NOMO-1 treated with dmso at 0.1 percent for 144 hours (cell line): ENCODE measurements around the gene CDK3.
"Not testable (repeated sequence)": the region's sequence is repeated elsewhere in the genome, so short reads cannot be mapped to it uniquely, and the experiment has no call there.

Experiments used
- DNase-seq: peaks from one replicate; lab custom pipeline; 2025; ENCODE audit not compliant: unreplicated experiment; lab: John Stamatoyannopoulos, UW

CDK3 gene

DNA sequence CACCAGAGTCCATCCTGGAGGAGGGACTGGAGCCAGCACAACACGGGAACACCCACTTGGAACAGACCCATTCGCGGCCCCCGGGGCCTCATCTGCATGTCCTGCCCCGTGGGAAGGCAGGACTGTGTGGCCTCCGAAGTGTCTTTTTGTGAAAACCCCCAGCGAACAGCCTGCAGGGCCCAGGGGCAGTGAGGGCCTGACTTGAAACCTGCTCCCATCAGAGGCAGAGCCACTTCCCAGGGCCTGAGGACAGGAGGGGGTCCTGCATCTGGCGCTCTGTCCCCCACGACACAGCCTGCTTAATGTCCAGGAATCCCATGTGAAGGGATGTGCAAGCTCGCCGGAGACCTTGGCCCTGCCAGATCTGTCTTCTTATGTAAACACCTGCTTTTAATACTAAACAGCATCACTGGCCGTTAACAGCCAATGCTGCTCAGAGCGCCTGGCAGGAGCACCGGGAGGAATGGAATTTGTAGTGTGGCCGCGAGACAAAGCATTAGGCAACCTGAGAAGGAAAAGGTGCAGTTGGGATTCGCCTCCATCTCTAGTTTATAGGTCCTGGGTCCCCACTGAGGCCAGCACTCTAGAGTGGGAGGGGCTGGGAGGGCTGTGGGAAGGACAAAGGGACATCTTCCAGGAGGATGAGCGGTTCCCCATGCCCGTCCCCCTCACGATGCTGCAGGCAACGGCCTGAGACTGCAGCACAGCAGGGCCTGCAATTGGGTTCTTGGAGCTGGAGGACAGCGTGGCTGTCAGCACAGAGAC, 36.0 kb downstream of the CDK3 start:
- DNase-seq, result no peak

DNA sequence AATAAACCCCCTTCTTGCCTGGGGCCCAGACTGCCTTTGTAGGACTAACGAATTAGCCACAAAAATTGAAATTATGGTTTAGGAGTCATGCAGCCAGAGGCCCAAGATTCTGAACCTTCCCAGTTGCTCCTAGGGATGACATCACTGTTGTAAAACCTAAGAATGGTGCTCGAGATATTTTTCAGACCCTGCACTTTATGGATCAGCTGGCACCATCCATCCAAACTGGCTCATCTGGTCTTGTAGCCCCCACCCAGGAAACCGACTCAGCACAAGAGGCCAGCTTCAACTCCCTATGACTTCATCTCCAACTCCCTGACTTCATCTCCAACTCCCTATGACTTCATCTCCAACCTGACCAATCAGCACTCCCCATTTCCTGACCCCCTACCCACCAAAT, 37.4 kb downstream of the CDK3 start:
- no peak for DNase-seq

DNA sequence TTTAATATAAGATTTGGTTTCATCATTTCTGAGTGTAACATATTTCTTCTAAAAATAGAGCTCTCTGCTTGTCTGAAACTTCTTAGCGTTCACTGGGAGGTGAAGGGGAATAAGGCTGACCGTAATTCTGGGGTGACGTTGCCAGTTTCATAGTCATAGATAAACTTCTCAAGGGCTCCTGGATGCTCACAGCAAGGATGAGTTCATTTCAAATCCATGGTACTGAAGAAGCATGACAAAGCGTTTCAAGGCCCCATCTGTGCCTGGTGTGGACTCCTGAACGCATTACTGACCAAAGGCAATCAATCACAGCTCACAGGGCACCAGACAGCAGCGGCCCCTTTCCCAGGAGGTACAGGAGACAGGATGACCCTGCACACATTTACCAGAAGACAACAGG, 38.5 kb downstream of the CDK3 start:
- no peak for DNase-seq

DNA sequence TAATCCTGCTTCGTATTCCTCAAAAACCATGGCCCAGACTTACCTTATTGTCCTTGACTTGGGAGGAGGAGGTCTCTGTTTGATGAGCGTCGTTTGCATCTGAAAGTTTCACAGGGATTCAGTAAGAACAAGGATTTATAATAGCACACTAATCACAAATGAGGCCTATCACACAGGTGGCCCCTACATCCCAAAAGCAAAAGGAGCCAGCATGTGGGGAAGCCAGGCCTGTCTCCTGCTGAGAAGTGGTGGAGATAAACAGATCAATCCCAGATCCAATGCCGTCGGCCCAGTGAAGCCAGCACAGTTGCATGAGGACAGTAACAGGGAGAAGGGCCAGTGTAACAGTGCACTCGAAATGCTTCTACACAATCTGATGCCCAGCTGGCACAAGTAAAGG, 39.7 kb downstream of the CDK3 start:
- DNase-seq, result no peak

DNA sequence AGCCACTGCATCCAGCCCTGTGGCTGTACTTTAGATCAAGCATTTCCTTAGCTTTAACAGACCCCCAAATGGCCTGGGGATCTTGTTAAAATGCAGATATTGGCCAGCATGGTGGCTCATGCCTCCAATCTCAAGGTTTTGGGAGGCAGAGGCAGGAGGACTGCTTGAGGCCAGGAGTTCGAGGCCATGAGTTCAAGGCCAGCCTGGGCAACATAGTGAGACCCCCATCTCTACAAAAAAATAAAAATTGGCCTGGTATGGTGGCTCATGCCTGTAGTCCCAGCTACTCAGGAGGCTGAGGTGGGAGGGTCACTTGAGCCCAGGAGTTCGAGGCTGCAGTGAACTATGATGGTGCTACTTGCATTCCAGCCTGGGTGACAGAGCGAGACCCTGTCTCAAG, 42.2 kb downstream of the CDK3 start:
- not testable (repeated sequence) for DNase-seq

DNA sequence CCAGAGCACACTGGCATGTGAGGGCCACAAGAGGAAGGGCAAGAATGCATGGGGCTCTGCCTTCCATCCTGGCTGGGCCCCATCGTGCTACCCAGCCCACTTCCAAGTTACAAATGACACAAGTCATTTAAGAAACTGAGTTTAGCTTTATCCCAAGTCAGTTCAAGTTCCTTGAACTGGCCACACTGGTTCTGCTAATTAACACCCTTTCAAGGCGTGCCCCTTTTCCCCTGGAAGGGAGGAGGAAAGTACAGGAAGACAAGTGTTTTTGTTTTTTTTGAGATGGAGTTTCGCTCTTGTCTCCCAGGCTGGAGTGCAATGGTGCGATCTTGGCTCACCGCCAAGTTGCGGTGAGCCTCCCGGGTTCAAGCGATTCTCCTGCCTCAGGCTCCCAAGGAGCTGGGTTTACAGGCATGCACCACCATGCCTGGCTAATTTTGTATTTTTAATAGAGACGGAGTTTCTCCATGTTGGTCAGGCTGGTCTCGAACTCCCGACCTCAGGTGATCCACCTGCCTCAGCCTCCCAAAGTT, 43.9 kb downstream of the CDK3 start:
- DNase-seq, result not testable (repeated sequence)

DNA sequence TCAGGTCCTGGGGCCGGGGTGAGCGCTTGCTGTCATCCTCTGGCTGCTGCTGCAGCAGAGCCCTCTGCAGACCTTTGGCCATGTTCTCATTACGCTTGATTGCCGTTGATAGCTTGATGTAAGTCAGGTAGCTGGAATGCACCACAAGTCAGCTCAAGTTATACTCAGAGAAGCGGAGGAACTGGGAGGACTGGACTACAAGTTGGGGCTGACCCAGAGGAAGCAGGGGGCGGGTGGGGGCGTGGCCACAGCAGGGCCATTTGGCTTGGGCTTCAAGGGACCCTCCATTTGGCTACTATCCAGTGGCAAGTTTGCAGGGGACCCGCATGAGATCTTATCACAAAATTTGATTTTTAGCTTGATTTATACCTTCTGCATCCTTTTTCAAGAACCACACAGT, 45.4 kb downstream of the CDK3 start:
- DNase-seq, result no peak

DNA sequence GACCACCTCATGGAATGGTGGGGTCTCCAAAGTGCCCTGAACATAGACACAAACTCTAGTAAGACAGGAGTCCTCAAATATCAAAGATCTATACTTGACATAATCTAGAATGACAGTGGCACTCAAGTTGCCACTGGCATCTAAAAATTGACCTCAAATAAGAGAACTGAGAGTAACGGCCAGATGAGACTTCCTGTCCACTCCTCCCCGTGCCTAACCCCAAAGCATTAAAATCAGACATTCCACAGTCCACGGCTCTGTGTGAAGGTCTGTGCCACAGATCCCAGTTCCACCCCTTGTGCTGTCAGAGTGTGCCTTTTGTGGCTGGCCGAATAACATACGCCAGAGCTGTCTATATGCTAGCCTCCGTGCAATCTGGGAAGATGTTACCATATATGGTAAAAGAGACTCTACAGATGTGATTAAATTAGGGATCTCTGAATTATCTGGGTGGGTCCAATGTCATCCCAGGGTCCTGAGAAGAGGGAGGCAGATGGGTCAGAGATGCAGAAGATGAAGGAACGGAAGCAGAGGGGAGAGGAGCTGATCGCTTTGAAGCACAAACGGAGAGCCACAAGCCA, 47.5 kb downstream of the CDK3 start:
- no peak for DNase-seq

DNA sequence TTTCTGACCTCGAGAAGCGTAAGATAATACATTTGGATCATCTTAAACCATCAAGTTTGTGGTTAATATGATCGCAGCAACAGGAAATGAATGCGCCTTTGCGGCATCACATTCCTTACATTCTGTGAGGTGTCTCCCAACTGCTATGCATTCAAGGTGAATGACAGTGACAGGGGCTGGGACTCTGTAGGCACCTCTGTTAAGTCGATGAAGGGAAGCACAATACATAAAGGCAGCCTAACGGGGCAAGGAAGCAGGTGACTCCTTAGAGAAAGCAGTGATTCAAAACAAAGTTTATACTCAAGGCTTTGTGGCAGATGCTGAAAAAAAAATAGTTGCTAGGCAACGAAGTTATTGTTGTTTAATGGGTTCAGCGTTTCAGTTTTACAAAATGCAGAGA, 48.1 kb downstream of the CDK3 start:
- no peak for DNase-seq

DNA sequence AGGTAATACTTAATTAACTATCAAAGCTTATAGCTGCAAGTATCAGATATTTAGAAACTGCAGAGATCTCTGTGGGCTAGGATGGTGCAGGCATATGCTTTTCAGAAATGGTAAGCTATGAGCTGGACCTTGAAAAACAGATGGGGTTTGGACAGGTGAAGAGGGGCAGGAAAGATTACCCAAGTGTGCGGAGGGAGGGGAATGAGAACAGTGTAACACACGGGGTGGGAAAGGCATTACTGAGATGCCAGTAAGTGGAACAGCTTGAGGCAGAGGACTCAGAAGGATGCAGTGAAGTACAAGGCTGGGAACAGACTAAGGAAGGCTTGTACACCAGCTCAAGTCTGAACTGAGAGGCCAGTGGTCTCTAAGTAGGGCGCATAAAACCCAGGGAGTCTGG, 48.6 kb downstream of the CDK3 start:
- no peak for DNase-seq

DNA sequence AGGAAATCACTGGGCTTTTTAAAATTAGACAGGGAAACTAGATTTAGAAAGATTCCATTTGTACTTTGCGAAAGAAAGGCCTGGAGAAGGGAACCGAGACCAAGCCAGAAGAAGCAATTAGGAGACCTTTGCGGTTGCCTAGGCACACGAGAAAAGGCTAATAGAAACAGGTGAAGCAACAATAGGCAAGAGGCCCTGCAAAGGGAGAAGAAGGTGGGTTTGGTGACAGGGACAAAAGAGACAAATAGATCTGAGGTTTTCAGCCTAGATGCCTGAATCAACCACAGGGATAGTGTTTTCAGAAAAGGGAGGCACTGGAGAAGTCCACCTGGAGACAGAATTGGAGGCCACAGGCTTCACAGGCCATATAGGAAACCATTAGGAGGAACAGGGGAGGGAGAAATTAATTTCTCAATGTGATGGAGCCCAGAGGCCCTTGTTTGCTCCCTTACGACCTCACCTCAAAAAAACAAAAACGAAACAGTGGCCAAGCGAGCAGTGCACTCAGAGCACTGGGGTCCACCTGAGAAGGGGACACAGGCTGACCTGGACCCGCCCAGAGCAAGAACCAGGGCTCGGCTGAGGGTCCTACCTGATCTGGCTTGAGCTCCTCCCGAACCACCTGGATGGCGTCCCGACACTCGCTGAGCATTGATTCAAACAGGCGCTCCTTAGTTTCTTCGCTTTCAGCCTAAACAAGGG, 49.3 kb downstream of the CDK3 start:
- DNase-seq, result no peak

DNA sequence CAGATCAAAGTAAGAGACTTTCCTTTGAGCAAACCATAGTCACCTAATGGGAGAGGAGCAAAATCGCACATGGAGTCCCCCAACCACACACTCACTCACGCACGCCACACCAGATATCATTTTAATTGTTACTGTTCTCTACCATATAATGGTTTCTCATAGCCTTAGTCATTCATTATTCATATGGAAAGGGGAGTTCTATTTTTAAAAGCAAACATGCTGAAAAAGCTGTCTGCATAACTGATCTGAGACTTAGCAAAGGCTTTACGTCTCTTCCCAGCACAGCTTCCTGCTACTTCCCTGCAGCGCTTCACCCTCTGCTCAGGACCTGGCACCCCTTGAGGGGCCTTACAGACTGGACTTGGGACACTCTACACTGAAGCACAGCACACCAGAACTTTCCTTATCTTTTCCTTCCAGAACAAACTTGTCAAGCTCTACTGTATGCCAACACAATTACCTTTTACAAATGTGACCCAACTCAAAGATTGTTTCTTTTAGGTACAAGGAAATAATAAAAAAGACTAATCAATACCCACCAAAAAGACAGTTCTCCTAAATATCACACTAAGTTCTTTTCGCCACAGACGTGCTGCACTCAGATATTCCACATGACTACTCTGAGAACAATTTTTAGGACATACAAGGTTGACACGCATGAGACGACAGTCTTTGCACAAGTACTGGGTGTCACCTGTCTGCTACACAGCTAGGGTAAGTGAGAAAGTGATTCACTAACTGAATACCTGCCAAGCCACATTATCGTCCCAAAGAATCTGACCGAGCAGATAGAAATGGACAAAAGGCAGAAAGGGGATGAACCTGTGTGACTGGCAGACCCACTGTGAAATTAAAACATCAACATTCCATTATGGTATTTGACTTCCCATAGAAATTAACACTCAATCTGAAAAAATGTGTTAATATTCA, 50.1 kb downstream of the CDK3 start:
- no peak for DNase-seq

DNA sequence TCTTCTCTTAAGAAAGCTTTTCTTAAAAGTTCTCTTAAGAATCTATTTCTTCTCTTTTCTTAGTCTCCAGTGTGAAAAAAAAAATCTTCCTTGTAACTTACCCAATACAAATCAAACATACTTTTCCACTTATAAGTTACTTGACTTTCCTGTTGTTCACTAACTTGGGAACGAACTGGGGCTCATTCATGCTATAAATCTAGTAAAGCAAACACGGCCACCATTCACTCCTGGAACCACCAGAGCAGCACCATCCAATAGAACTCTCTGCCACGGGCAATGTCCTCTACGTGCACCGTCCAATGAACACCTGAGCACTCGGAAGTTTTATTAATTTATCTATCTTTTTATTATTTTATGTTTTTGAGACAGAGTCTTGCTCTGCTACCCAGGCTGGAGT, 50.9 kb downstream of the CDK3 start:
- no peak for DNase-seq

DNA sequence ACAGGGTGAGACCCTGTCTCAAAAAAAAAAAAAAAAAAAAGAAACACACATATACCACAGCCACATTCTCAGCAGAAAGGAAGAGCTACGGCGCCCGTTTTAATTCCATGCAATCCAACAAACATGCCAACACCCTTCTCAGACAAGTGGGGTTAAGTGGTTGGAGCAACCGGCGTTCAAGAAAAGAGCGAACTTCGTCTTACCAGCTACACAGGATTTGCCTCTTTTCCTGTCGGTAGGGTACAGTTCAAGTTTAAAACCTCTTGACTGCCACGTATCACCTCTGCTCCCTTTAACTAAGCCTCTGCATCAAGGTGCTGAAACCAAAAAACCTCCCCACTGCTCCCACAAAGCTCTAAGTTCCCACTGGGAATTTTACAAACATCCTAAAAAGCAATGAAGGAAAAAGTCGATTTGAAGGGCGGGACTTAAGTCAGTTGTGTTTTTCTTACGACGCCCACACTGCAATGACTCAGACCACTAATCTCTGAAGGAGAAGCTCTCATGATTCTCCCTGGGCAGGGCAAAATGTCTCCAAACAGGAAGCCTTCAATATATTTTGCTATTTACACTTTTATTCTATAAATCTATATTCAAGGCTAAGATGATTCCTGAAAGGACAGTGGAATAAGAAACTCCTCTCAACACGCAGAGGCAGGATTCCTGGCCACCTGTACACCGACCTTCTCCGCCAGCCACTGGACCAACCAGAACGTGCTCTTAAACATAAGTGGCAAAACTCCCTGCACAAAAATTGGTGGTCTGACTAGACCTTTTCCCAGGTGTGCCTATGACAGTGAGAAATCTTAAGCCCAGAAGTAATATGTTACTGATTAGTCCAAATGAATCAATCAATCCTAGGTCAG, 52.8 kb downstream of the CDK3 start:
- DNase-seq, result no peak

DNA sequence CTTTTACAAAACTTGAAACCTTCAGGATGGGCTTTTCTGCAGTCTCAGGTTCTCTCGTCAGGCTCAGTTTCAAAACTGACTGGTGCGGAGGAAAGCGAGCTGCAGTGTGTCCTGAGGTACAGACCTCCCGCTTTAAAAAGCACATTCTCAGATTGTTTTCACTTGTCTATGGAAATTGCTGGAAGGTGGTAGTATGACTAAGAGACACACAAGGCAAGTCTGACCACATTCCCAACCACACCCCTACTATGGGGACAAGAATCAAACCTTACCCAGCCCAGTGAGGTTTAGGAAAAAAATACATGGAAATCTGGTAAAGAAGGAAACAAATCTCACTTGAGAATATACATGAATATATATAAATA, 53.4 kb downstream of the CDK3 start:
- no peak for DNase-seq
